Activated CD8-positive, alpha-beta memory T cell treated with anti-CD3 and anti-CD28 coated beads, Interleukin-2, amount 10 ng/mL, durations not matched to agents 7 days and 5 days (primary cell): Measurements from ENCODE around the gene CDKAL1. TPM values are rescaled to one million over a fixed set of nuclear protein-coding genes. Genes with fewer than 3 reads are reported as not detected.

ENCODE experiments used
- ATAC-seq: fragments of 150-1000 bp; cut with Tn5 transposase; one replicate; pipeline ENCODE4 v1.10.0; 2021; ENCODE audit warnings: moderate library complexity
- CTCF ChIA-PET: fragments of 350-600 bp; sonication (Branson Sonifier 250); formaldehyde crosslinking; loops from one replicate; lab custom pipeline; 2021; ENCODE audit warnings: antibody characterized with exemption; lab: Charles Lee
- DNase-seq: peaks from one replicate; pipeline ENCODE4 v3.0.0-alpha.2; 2020
- H3K27ac Mint-ChIP-seq: one replicate; pipeline ENCODE4 v1.8.0; 2021; ENCODE audit warnings: mild to moderate bottlenecking, mixed read lengths
- H3K27me3 Mint-ChIP-seq: one replicate; pipeline ENCODE4 v1.8.0; 2021; ENCODE audit warnings: mixed read lengths
- H3K36me3 Mint-ChIP-seq: one replicate; pipeline ENCODE4 v1.8.0; 2021; ENCODE audit warnings: mild to moderate bottlenecking, mixed read lengths
- H3K4me1 Mint-ChIP-seq: one replicate; pipeline ENCODE4 v1.8.0; 2021; ENCODE audit warnings: mixed read lengths
- H3K4me3 Mint-ChIP-seq: one replicate; pipeline ENCODE4 v1.8.0; 2021; ENCODE audit warnings: mild to moderate bottlenecking, moderate library complexity, mixed read lengths
- H3K9me3 Mint-ChIP-seq: one replicate; pipeline ENCODE4 v1.8.0; 2022; ENCODE audit warnings: low read depth, mixed read lengths
- total RNA-seq, 2 experiments: library from RNA; stranded (reverse); gene quantifications; one replicate each; pipeline ENCODE4 v1.2.3, GENCODE V29; 2021

CDKAL1 gene
- total RNA-seq, 2 experiments from 2014 or later = 27.9 to 30.0 TPM

- no peak overlapping the region for H3K27ac Mint-ChIP-seq
- peaks cover 16% of the 10 kb centered on the region for H3K36me3 Mint-ChIP-seq
- peaks cover 3% of the 10 kb centered on the region for H3K9me3 Mint-ChIP-seq
- no peak for ATAC-seq
- CTCF ChIA-PET = no interaction called here
- H3K4me3 Mint-ChIP-seq = no peak overlapping the region
- no peaks in the 10 kb centered on the region for H3K27me3 Mint-ChIP-seq
- no peaks in the 10 kb centered on the region for H3K4me1 Mint-ChIP-seq
- DNase-seq = no peak
Measured at GRCh38 chr6:21214738-21215448, 680.6 kb downstream of the CDKAL1 start.

- peaks cover 19% of the 10 kb centered on the region for H3K36me3 Mint-ChIP-seq
- no peak overlapping the region for H3K27ac Mint-ChIP-seq
- CTCF ChIA-PET = no interaction called here
- DNase-seq (no peak), ATAC-seq (no peak)
- H3K9me3 Mint-ChIP-seq = peaks cover 5% of the 10 kb centered on the region
- no peak overlapping the region for H3K4me3 Mint-ChIP-seq
- no peaks in the 10 kb centered on the region for H3K27me3 Mint-ChIP-seq
- no peaks in the 10 kb centered on the region for H3K4me1 Mint-ChIP-seq
Measured at GRCh38 chr6:21219241-21219640, 685.0 kb downstream of the CDKAL1 start.

- Mint-ChIP-seq H3K27ac (no peak overlapping the region), H3K9me3 (peaks cover 5% of the 10 kb centered on the region), H3K27me3 (no peaks in the 10 kb centered on the region), H3K4me3 (no peak overlapping the region), H3K36me3 (peaks cover 19% of the 10 kb centered on the region), H3K4me1 (no peaks in the 10 kb centered on the region)
- no peak for ATAC-seq
- CTCF ChIA-PET = no interaction called here
- DNase-seq = no peak
Measured at GRCh38 chr6:21219856-21220255, 685.6 kb downstream of the CDKAL1 start.

- no peak for DNase-seq
- H3K4me3 Mint-ChIP-seq = no peak overlapping the region
- no peaks in the 10 kb centered on the region for H3K4me1 Mint-ChIP-seq
- CTCF ChIA-PET = no interaction called here
- ATAC-seq = no peak
- no peak overlapping the region for H3K27ac Mint-ChIP-seq
- no peaks in the 10 kb centered on the region for H3K27me3 Mint-ChIP-seq
- peaks cover 19% of the 10 kb centered on the region for H3K36me3 Mint-ChIP-seq
- peaks cover 5% of the 10 kb centered on the region for H3K9me3 Mint-ChIP-seq
Measured at GRCh38 chr6:21220271-21220987, 686.2 kb downstream of the CDKAL1 start.

- peaks cover 5% of the 10 kb centered on the region for H3K9me3 Mint-ChIP-seq
- no peaks in the 10 kb centered on the region for H3K4me1 Mint-ChIP-seq
- H3K4me3 Mint-ChIP-seq = no peak overlapping the region
- no peak for DNase-seq
- H3K27me3 Mint-ChIP-seq = no peaks in the 10 kb centered on the region
- no peak overlapping the region for H3K27ac Mint-ChIP-seq
- CTCF ChIA-PET = no interaction called here
- no peak for ATAC-seq
- peaks cover 17% of the 10 kb centered on the region for H3K36me3 Mint-ChIP-seq
Measured at GRCh38 chr6:21222656-21223055, 688.4 kb downstream of the CDKAL1 start.

- CTCF ChIA-PET = no interaction called here
- peaks cover 17% of the 10 kb centered on the region for H3K36me3 Mint-ChIP-seq
- H3K9me3 Mint-ChIP-seq = peaks cover 2% of the 10 kb centered on the region
- H3K4me1 Mint-ChIP-seq = no peaks in the 10 kb centered on the region
- DNase-seq = no peak
- no peaks in the 10 kb centered on the region for H3K27me3 Mint-ChIP-seq
- H3K27ac Mint-ChIP-seq = no peak overlapping the region
- H3K4me3 Mint-ChIP-seq = no peak overlapping the region
- no peak for ATAC-seq
Measured at GRCh38 chr6:21225912-21226311, 691.7 kb downstream of the CDKAL1 start.

- Mint-ChIP-seq H3K36me3 (peaks cover 20% of the 10 kb centered on the region), H3K9me3 (no peaks in the 10 kb centered on the region), H3K27ac (no peak overlapping the region), H3K4me3 (no peak overlapping the region), H3K4me1 (no peaks in the 10 kb centered on the region), H3K27me3 (no peaks in the 10 kb centered on the region)
- CTCF ChIA-PET = no interaction called here
- ATAC-seq = no peak
- no peak for DNase-seq
Measured at GRCh38 chr6:21227486-21227885, 693.2 kb downstream of the CDKAL1 start.

GRCh38 chr6:21228411-21228810, 694.2 kb downstream of the CDKAL1 start:
- peaks cover 24% of the 10 kb centered on the region for H3K36me3 Mint-ChIP-seq
- no peaks in the 10 kb centered on the region for H3K4me1 Mint-ChIP-seq
- H3K4me3 Mint-ChIP-seq = no peak overlapping the region
- H3K9me3 Mint-ChIP-seq = no peaks in the 10 kb centered on the region
- no peaks in the 10 kb centered on the region for H3K27me3 Mint-ChIP-seq
- H3K27ac Mint-ChIP-seq = no peak overlapping the region
- DNase-seq (no peak), ATAC-seq (no peak)
- CTCF ChIA-PET = no interaction called here

GRCh38 chr6:21228876-21229460, 694.7 kb downstream of the CDKAL1 start:
- H3K4me1 Mint-ChIP-seq = no peaks in the 10 kb centered on the region

GRCh38 chr6:21230536-21230935, 696.3 kb downstream of the CDKAL1 start:
- H3K36me3 Mint-ChIP-seq = peaks cover 38% of the 10 kb centered on the region
- H3K4me1 Mint-ChIP-seq = no peaks in the 10 kb centered on the region
- ATAC-seq (no peak), DNase-seq (no peak)
- H3K9me3 Mint-ChIP-seq = no peaks in the 10 kb centered on the region
- H3K27me3 Mint-ChIP-seq = no peaks in the 10 kb centered on the region
- H3K4me3 Mint-ChIP-seq = no peak overlapping the region
- H3K27ac Mint-ChIP-seq = no peak overlapping the region
- CTCF ChIA-PET = no interaction called here

More at GRCh38 chr6:21228876-21229460, 694.7 kb downstream of the CDKAL1 start:
- no peaks in the 10 kb centered on the region for H3K27me3 Mint-ChIP-seq
- no peak overlapping the region for H3K27ac Mint-ChIP-seq
- no peaks in the 10 kb centered on the region for H3K9me3 Mint-ChIP-seq
- no peak for ATAC-seq
- peaks cover 28% of the 10 kb centered on the region for H3K36me3 Mint-ChIP-seq
- no peak for DNase-seq
- CTCF ChIA-PET = no interaction called here
- no peak overlapping the region for H3K4me3 Mint-ChIP-seq

GRCh38 chr6:21235162-21235561, 700.9 kb downstream of the CDKAL1 start:
- DNase-seq = no peak
- Mint-ChIP-seq H3K36me3 (peaks cover 38% of the 10 kb centered on the region), H3K27me3 (no peaks in the 10 kb centered on the region), H3K27ac (no peak overlapping the region), H3K4me3 (no peak overlapping the region), H3K4me1 (no peaks in the 10 kb centered on the region), H3K9me3 (peaks cover 2% of the 10 kb centered on the region)
- CTCF ChIA-PET = no interaction called here
- ATAC-seq = no peak

GRCh38 chr6:21238208-21238607, 704.0 kb downstream of the CDKAL1 start:
- CTCF ChIA-PET = no interaction called here
- Mint-ChIP-seq H3K36me3 (peaks cover 17% of the 10 kb centered on the region), H3K9me3 (peaks cover 2% of the 10 kb centered on the region), H3K4me3 (no peak overlapping the region), H3K4me1 (no peaks in the 10 kb centered on the region), H3K27me3 (no peaks in the 10 kb centered on the region), H3K27ac (no peak overlapping the region)
- no peak for ATAC-seq
- DNase-seq = no peak

- Mint-ChIP-seq H3K4me3 (no peak overlapping the region), H3K36me3 (no peaks in the 10 kb centered on the region), H3K27me3 (peaks cover 2% of the 10 kb centered on the region), H3K27ac (no peak overlapping the region), H3K4me1 (no peaks in the 10 kb centered on the region), H3K9me3 (peaks cover 2% of the 10 kb centered on the region)
- CTCF ChIA-PET = no interaction called here
- ATAC-seq = no peak
- no peak for DNase-seq
Measured at GRCh38 chr6:21240709-21241108, 706.5 kb downstream of the CDKAL1 start.
